Trophoblast cell (in vitro differentiated cells and primary cell): ENCODE measurements around the gene MACROD2.

ENCODE experiments used
- DNase-seq, 2 donors: peaks; one replicate each; pipeline ENCODE4 v3.0.0-alpha.2; 2016
- H2AFZ ChIP-seq: 2 replicates; pipeline ENCODE4 v1.6.1; 2013; ENCODE audit warnings: low read length, moderate library complexity, mild to moderate bottlenecking; ENCODE audit not compliant: insufficient read depth, poor library complexity
- H2AK5ac ChIP-seq: 2 replicates; pipeline ENCODE4 v1.6.1; 2013; ENCODE audit warnings: mild to moderate bottlenecking, low read length
- H2BK120ac ChIP-seq: 2 replicates; pipeline ENCODE4 v1.6.1; 2013; ENCODE audit warnings: low read length, mild to moderate bottlenecking, moderate library complexity; ENCODE audit not compliant: insufficient read depth, poor library complexity
- H2BK12ac ChIP-seq: 2 replicates; pipeline ENCODE4 v1.6.1; 2013; ENCODE audit warnings: mild to moderate bottlenecking, low read length, moderate library complexity
- H2BK5ac ChIP-seq: 2 replicates; pipeline ENCODE4 v1.6.1; 2013; ENCODE audit warnings: low read length, low read depth, moderate library complexity, mild to moderate bottlenecking; ENCODE audit not compliant: poor library complexity
- H3K14ac ChIP-seq: 2 replicates; pipeline ENCODE4 v1.6.1; 2013; ENCODE audit warnings: mild to moderate bottlenecking, low read length
- H3K18ac ChIP-seq: 2 replicates; pipeline ENCODE4 v1.6.1; 2013; ENCODE audit warnings: mild to moderate bottlenecking, low read length
- H3K23ac ChIP-seq: 2 replicates; pipeline ENCODE4 v1.6.1; 2013; ENCODE audit warnings: low read length
- H3K27ac ChIP-seq: 2 replicates; pipeline ENCODE4 v1.5.1; 2013; ENCODE audit warnings: low read depth, mild to moderate bottlenecking, inconsistent platforms, low read length, moderate library complexity
- H3K27me3 ChIP-seq: 2 replicates; pipeline ENCODE4 v1.6.1; 2013; ENCODE audit warnings: inconsistent platforms, mild to moderate bottlenecking, low read length, moderate library complexity; ENCODE audit not compliant: insufficient read depth
- H3K36me3 ChIP-seq, 2 experiments: 1 replicate in 1 of 2; 2 replicates in 1 of 2; pipeline ENCODE4 v1.6.1; 2013; ENCODE audit warnings: low read length in 2 of 2, mild to moderate bottlenecking in 2 of 2, moderate library complexity in 1 of 2; ENCODE audit not compliant: insufficient read depth in 2 of 2, control insufficient read depth in 1 of 2
- H3K4ac ChIP-seq: 2 replicates; pipeline ENCODE4 v1.6.1; 2013; ENCODE audit warnings: low read depth, mild to moderate bottlenecking, low read length, moderate library complexity
- H3K4me1 ChIP-seq, 2 experiments: 1 replicate in 1 of 2; 2 replicates in 1 of 2; pipeline ENCODE4 v1.6.1; 2013; ENCODE audit warnings: low read length in 2 of 2, mild to moderate bottlenecking in 2 of 2, moderate library complexity in 1 of 2; ENCODE audit not compliant: insufficient read depth in 2 of 2, control insufficient read depth in 1 of 2
- H3K4me2 ChIP-seq: 2 replicates; pipeline ENCODE4 v1.6.1; 2013; ENCODE audit warnings: inconsistent platforms, mild to moderate bottlenecking, low read length, moderate library complexity
- H3K4me3 ChIP-seq: 2 replicates; pipeline ENCODE4 v1.5.1; 2013; ENCODE audit warnings: mild to moderate bottlenecking, low read depth, low read length, inconsistent platforms
- H3K79me1 ChIP-seq: one replicate; pipeline ENCODE4 v1.6.1; 2013; ENCODE audit warnings: low read length
- H3K79me2 ChIP-seq: 2 replicates; pipeline ENCODE4 v1.6.1; 2013; ENCODE audit warnings: low read length, mild to moderate bottlenecking; ENCODE audit not compliant: control insufficient read depth, insufficient read depth, poor library complexity
- H3K9ac ChIP-seq: 2 replicates; pipeline ENCODE4 v1.6.1; 2013; ENCODE audit warnings: mild to moderate bottlenecking, low read length
- H3K9me3 ChIP-seq: 2 replicates; pipeline ENCODE4 v1.6.1; 2013; ENCODE audit warnings: low read depth, mild to moderate bottlenecking, control low read depth, inconsistent platforms, low read length; ENCODE audit not compliant: insufficient read depth
- H4K12ac ChIP-seq: 2 replicates; pipeline ENCODE4 v1.6.1; 2013; ENCODE audit warnings: low read depth, mild to moderate bottlenecking, low read length, moderate library complexity
- H4K8ac ChIP-seq: 2 replicates; pipeline ENCODE4 v1.6.1; 2013; ENCODE audit warnings: low read depth, mild to moderate bottlenecking, low read length, moderate library complexity
- H4K91ac ChIP-seq: one replicate; pipeline ENCODE4 v1.6.1; 2013; ENCODE audit warnings: low read depth, mild to moderate bottlenecking, low read length, moderate library complexity
- WGBS: extraction: QIAGEN DNeasy Blood & Tissue Kit; methylation state at CpG from one replicate; pipeline ENCODE4 v1.1.7; 2013; ENCODE audit warnings: missing lambda C conversion rate; ENCODE audit not compliant: insufficient read length, insufficient coverage; ENCODE audit errors: extremely low coverage; 5-methylcytosine and 5-hydroxymethylcytosine counted together

Gene MACROD2

DNA sequence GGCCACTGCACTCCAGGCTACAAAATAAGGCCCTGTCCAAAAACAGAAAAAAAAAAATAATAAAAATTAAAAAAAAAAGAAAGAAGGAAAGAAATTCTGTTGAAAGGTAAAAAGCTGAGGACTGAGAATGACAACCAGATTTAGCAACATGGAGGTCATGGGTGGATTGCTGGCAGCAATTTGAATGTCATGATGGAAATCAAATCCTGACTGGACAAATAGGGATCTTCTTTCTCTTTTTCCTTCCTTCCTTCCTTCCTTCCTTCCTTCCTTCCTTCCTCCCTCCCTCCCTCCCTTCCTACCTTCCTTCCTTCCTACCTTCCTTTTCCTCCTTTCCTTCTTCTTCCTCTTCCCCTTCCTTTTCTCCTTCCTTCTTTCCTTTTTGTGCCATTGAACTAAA, 895.4 kb downstream of the MACROD2 start:
- H2BK12ac ChIP-seq, result no peak overlapping the region
- H3K9ac ChIP-seq, result no peak overlapping the region
- H3K4me3 ChIP-seq, result no peak overlapping the region
- H3K36me3 ChIP-seq, result no peaks in the 10 kb centered on the region
- H3K27ac ChIP-seq, result no peak overlapping the region
- DNase-seq, result no peak
- H3K4me2 ChIP-seq, result no peak overlapping the region
- H2BK120ac ChIP-seq, result no peak overlapping the region
- H3K27me3 ChIP-seq, result no peaks in the 10 kb centered on the region
- no peak overlapping the region for H4K91ac ChIP-seq
- H3K4ac ChIP-seq, result no peak overlapping the region
- no peak overlapping the region for H4K8ac ChIP-seq
- no peaks in the 10 kb centered on the region for H3K9me3 ChIP-seq
- no peak overlapping the region for H2AFZ ChIP-seq
- H3K14ac ChIP-seq, result no peak overlapping the region
- no peaks in the 10 kb centered on the region for H3K79me2 ChIP-seq
- no peaks in the 10 kb centered on the region for H3K79me1 ChIP-seq
- no peak overlapping the region for H2BK5ac ChIP-seq
- H3K23ac ChIP-seq, result no peak overlapping the region
- H4K12ac ChIP-seq, result no peak overlapping the region
- no peak overlapping the region for H3K18ac ChIP-seq
- H3K4me1 ChIP-seq, result no peaks in the 10 kb centered on the region
- H2AK5ac ChIP-seq, result no peak overlapping the region

DNA sequence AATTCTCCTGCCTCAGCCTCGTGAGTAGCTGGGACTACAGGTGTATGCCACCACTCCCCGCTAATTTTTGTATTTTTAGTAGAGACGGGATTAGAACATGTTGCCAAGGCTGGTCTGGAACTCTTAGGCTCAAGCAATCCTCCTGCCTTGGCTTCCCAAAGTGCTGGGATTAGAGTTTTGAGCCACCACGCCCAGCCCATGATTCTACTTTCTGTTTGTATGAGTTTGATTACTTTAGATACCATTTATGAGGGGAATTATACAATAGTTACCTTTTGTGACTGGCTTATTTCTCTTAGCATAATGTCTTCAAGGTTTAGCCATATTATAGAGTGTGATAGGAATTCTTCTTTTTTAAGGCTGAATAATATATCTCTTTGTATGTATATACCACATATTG, 897.5 kb downstream of the MACROD2 start:
- Histone ChIP-seq H2BK120ac (no peak overlapping the region), H3K27me3 (no peaks in the 10 kb centered on the region), H4K12ac (no peak overlapping the region)

DNA sequence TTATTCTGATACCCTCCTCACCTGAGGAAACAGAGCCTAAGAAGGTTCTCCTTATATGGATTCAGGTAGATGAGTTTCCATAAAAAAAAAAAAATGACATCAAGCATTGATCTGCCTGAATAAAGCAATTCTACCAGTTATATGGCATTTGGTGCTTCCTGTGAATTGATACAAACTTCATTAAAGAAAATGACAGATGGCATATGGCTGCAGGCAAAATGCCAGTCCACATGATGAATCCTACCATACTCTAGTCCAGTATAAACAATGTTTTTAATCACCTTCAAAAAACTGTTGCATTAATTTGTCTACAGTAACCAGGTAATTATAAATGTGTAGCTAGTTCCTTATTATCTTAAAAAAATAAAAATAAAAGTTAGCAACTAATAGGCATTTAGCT, 901.3 kb downstream of the MACROD2 start:
- Histone ChIP-seq H3K79me2 (no peaks in the 10 kb centered on the region), H3K36me3 (no peaks in the 10 kb centered on the region), H2BK5ac (no peak overlapping the region), H4K8ac (no peak overlapping the region), H3K4me1 (peaks cover 0 to 3% of the 10 kb centered on the region in 2 experiments), H3K27ac (no peak overlapping the region), H4K91ac (no peak overlapping the region), H4K12ac (no peak overlapping the region), H2BK120ac (no peak overlapping the region), H2AK5ac (no peak overlapping the region), H2AFZ (no peak overlapping the region), H3K18ac (no peak overlapping the region), H3K23ac (no peak overlapping the region), H2BK12ac (no peak overlapping the region), H3K4me2 (no peak overlapping the region), H3K27me3 (no peaks in the 10 kb centered on the region), H3K14ac (no peak overlapping the region), H3K4me3 (no peak overlapping the region), H3K4ac (no peak overlapping the region), H3K9me3 (no peaks in the 10 kb centered on the region), H3K79me1 (no peaks in the 10 kb centered on the region), H3K9ac (no peak overlapping the region)
- no peak for DNase-seq

More for the DNA sequence above, 897.5 kb downstream of the MACROD2 start:
- DNase-seq, result no peak
- Histone ChIP-seq H3K4me2 (no peak overlapping the region), H4K91ac (no peak overlapping the region), H3K79me2 (no peaks in the 10 kb centered on the region), H2AK5ac (no peak overlapping the region), H3K18ac (no peak overlapping the region), H3K4ac (no peak overlapping the region), H3K9ac (no peak overlapping the region), H3K27ac (no peak overlapping the region), H3K23ac (no peak overlapping the region), H4K8ac (no peak overlapping the region), H2BK5ac (no peak overlapping the region), H3K36me3 (no peaks in the 10 kb centered on the region), H3K79me1 (no peaks in the 10 kb centered on the region), H2AFZ (no peak overlapping the region), H3K9me3 (no peaks in the 10 kb centered on the region), H3K14ac (no peak overlapping the region), H2BK12ac (no peak overlapping the region), H3K4me1 (no peaks in the 10 kb centered on the region), H3K4me3 (no peak overlapping the region)
- WGBS, result no CpG with 5 or more reads among the region's 4 CpGs

DNA sequence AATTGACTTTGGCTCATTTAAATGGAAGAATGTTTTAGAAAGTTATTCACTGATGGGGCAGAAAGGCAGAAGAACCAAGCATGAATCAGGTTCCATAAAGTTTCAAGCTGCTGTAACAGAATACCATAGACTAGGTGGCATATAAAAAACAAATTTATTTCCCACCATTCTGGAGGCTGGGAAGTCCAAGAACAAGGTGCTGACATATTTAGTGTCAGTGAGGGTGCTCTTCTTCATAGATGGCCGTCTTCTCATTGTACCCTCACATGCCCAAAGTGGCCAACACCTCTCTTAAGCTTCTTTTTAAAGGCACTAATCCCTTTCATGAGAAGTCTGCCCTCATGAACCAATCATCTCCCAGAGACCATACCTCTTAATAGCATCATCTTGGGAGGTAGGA, 902.3 kb downstream of the MACROD2 start:
- no peaks in the 10 kb centered on the region for H3K36me3 ChIP-seq
- H3K14ac ChIP-seq, result no peak overlapping the region
- no peak overlapping the region for H3K27ac ChIP-seq
- H2BK120ac ChIP-seq, result no peak overlapping the region
- no peak overlapping the region for H2BK5ac ChIP-seq
- no peak overlapping the region for H3K23ac ChIP-seq
- H3K27me3 ChIP-seq, result no peaks in the 10 kb centered on the region
- H3K9ac ChIP-seq, result no peak overlapping the region
- H4K8ac ChIP-seq, result no peak overlapping the region
- H2BK12ac ChIP-seq, result no peak overlapping the region
- no peak overlapping the region for H2AK5ac ChIP-seq
- no peaks in the 10 kb centered on the region for H3K79me2 ChIP-seq
- WGBS, result no CpG with 5 or more reads among the region's 1 CpG
- H3K4me1 ChIP-seq, result peaks cover 0 to 3% of the 10 kb centered on the region in 2 experiments
- H3K18ac ChIP-seq, result no peak overlapping the region
- H2AFZ ChIP-seq, result no peak overlapping the region
- H4K91ac ChIP-seq, result no peak overlapping the region
- H3K9me3 ChIP-seq, result no peaks in the 10 kb centered on the region
- no peak overlapping the region for H3K4me2 ChIP-seq
- H3K79me1 ChIP-seq, result no peaks in the 10 kb centered on the region
- H3K4ac ChIP-seq, result no peak overlapping the region
- no peak for DNase-seq
- no peak overlapping the region for H4K12ac ChIP-seq
- H3K4me3 ChIP-seq, result no peak overlapping the region
